SIG-M5 treated with dmso at 0.1 percent for 504 hours (cell line): Measurements from ENCODE around the gene ZNF444.
"Not testable (repeated sequence)": the region's sequence is repeated elsewhere in the genome, so short reads cannot be mapped to it uniquely, and the experiment has no call there.

Source experiments
- DNase-seq: peaks from one replicate; lab custom pipeline; 2025; ENCODE audit not compliant: unreplicated experiment; lab: John Stamatoyannopoulos, UW

The ZNF444 gene

GRCh38 chr19:56175861-56176307, 34.8 kb downstream of the ZNF444 start, which contains the start of gene GALP:
Gene GALP (plus strand): TSS chr19:56176008. CDS start chr19:56177109, 1,101 bp downstream.
- not testable (repeated sequence) for DNase-seq

- not testable (repeated sequence) for DNase-seq
Observed at GRCh38 chr19:56176310-56176709, 35.2 kb downstream of the ZNF444 start.

GRCh38 chr19:56176881-56177280, 35.8 kb downstream of the ZNF444 start:
- no peak for DNase-seq

- no peak for DNase-seq
Observed at GRCh38 chr19:56177564-56178243, 36.6 kb downstream of the ZNF444 start.

GRCh38 chr19:56189785-56190184, 48.7 kb downstream of the ZNF444 start:
- DNase-seq: no peak

GRCh38 chr19:56191115-56191514, 50.0 kb downstream of the ZNF444 start:
- no peak for DNase-seq

GRCh38 chr19:56191711-56192110, 50.6 kb downstream of the ZNF444 start:
- no peak for DNase-seq

- DNase-seq: no peak
Observed at GRCh38 chr19:56193981-56194640, 53.0 kb downstream of the ZNF444 start.

GRCh38 chr19:56197646-56198045, 56.6 kb downstream of the ZNF444 start, which contains the start of gene ZSCAN5B:
Gene ZSCAN5B (minus strand): TSS chr19:56197783. CDS start chr19:56193052, 4,731 bp downstream.
- not testable (repeated sequence) for DNase-seq

- DNase-seq: peak; percentile 6
Observed at GRCh38 chr19:56199687-56200086, 58.6 kb downstream of the ZNF444 start.

- DNase-seq: no peak
Observed at GRCh38 chr19:56201973-56202372, 60.9 kb downstream of the ZNF444 start, which contains the start of gene ZSCAN5C. Gene ZSCAN5C (plus strand): TSS chr19:56202273. CDS start chr19:56205914, 3,641 bp downstream.

- DNase-seq: not testable (repeated sequence)
Observed at GRCh38 chr19:56207581-56207980, 66.5 kb downstream of the ZNF444 start.

GRCh38 chr19:56209091-56209490, 68.0 kb downstream of the ZNF444 start:
- DNase-seq: no peak

GRCh38 chr19:56210036-56210435, 68.9 kb downstream of the ZNF444 start:
- not testable (repeated sequence) for DNase-seq
